KMS-11 (cell line): Measurements from ENCODE around the gene BRAF.
"Not testable (repeated sequence)": the region's sequence is repeated elsewhere in the genome, so short reads cannot be mapped to it uniquely, and the experiment has no call there.

Source experiments
- H2AFZ ChIP-seq: fragments of 200-600 bp; sonication (generic); 2 replicates; pipeline ENCODE4 v1.6.1; 2016; ENCODE audit warnings: antibody characterized with exemption, mixed run types, low read depth
- H3K27ac ChIP-seq: fragments of 200-600 bp; sonication (generic); 2 replicates; pipeline ENCODE4 v1.6.1; 2016; ENCODE audit warnings: mild to moderate bottlenecking, mixed run types
- H3K27me3 ChIP-seq: fragments of 200-600 bp; sonication (generic); 2 replicates; pipeline ENCODE4 v1.6.1; 2017; ENCODE audit warnings: mild to moderate bottlenecking, low read depth, mixed run types, moderate library complexity; ENCODE audit not compliant: insufficient read depth
- H3K36me3 ChIP-seq: fragments of 200-600 bp; sonication (generic); 2 replicates; pipeline ENCODE4 v1.6.1; 2017; ENCODE audit warnings: mild to moderate bottlenecking, mixed run types; ENCODE audit not compliant: insufficient read depth
- H3K4me1 ChIP-seq: fragments of 200-600 bp; sonication (generic); 2 replicates; pipeline ENCODE4 v1.6.1; 2016; ENCODE audit warnings: mild to moderate bottlenecking, low read depth, mixed run types; ENCODE audit not compliant: poor library complexity, severe bottlenecking
- H3K4me2 ChIP-seq: fragments of 200-600 bp; sonication (generic); 2 replicates; pipeline ENCODE4 v1.7.0; 2016; ENCODE audit warnings: mild to moderate bottlenecking, mixed run types
- H3K4me3 ChIP-seq: fragments of 200-600 bp; sonication (generic); IDR thresholded peaks from 2 replicates; pipeline ENCODE4 v1.6.1; 2017; ENCODE audit warnings: low read depth, low read length, mixed read lengths; ENCODE audit not compliant: insufficient read depth
- H3K79me2 ChIP-seq: fragments of 200-600 bp; sonication (generic); 2 replicates; pipeline ENCODE4 v1.6.1; 2016; ENCODE audit warnings: low read depth, mixed run types; ENCODE audit not compliant: insufficient read depth
- H3K9ac ChIP-seq: fragments of 200-600 bp; sonication (generic); 2 replicates; pipeline ENCODE4 v1.6.1; 2016; ENCODE audit warnings: mild to moderate bottlenecking, mixed run types
- H4K20me1 ChIP-seq: fragments of 200-600 bp; sonication (generic); 2 replicates; pipeline ENCODE4 v1.6.1; 2016; ENCODE audit warnings: mild to moderate bottlenecking, mixed run types; ENCODE audit not compliant: insufficient read depth
- TF ChIP-seq, protein P1 (sequence below): fragments of 200-600 bp; sonication (generic); conservative IDR thresholded peaks from 2 replicates; pipeline ENCODE4 v1.6.1; 2017; ENCODE audit warnings: low read depth, mild to moderate bottlenecking, antibody characterized with exemption, low read length, moderate library complexity, mixed read lengths

Gene BRAF

DNA sequence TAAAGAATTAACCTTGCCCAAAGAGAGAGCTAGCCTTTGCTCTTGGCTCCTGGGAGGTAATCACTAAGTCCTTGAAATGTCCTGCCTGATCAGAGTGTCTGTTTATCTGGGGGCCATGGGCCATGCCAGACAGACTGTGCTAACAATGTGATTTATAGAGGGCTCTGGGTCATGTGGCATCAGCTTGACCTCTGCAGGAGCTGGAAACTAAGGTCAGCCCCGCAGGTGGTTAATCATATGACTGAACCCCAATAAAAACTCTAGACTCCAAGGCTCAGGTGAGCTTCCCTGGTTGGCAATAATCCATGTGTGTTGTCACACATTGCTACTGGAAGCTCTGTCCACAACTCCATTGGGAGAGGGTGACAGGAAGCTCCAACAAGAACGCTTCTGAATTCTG, 180.7 kb downstream of the BRAF start:
- no peaks in the 10 kb centered on the region for H4K20me1 ChIP-seq
- no peak overlapping the region for H2AFZ ChIP-seq
- H3K4me2 ChIP-seq = no peak overlapping the region
- no peak overlapping the region for H3K4me3 ChIP-seq
- no peak overlapping the region for H3K9ac ChIP-seq
- TF ChIP-seq, protein P1, sequence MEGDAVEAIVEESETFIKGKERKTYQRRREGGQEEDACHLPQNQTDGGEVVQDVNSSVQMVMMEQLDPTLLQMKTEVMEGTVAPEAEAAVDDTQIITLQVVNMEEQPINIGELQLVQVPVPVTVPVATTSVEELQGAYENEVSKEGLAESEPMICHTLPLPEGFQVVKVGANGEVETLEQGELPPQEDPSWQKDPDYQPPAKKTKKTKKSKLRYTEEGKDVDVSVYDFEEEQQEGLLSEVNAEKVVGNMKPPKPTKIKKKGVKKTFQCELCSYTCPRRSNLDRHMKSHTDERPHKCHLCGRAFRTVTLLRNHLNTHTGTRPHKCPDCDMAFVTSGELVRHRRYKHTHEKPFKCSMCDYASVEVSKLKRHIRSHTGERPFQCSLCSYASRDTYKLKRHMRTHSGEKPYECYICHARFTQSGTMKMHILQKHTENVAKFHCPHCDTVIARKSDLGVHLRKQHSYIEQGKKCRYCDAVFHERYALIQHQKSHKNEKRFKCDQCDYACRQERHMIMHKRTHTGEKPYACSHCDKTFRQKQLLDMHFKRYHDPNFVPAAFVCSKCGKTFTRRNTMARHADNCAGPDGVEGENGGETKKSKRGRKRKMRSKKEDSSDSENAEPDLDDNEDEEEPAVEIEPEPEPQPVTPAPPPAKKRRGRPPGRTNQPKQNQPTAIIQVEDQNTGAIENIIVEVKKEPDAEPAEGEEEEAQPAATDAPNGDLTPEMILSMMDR = no peak
- no peaks in the 10 kb centered on the region for H3K36me3 ChIP-seq
- no peak overlapping the region for H3K27ac ChIP-seq
- H3K27me3 ChIP-seq = no peaks in the 10 kb centered on the region
- no peaks in the 10 kb centered on the region for H3K79me2 ChIP-seq
- no peaks in the 10 kb centered on the region for H3K4me1 ChIP-seq

DNA sequence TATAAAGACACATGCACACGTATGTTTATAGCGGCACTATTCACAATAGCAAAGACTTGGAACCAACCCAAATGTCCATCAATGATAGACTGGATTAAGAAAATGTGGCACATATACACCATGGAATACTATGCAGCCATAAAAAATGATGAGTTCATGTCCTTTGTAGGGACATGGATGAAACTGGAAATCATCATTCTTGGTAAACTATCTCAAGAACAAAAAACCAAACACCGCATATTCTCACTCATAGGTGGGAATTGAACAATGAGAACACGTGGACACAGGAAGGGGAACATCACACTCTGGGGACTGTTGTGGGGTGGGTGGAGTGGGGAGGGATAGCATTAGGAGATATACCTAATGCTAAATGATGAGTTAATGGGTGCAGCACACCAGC, 181.5 kb downstream of the BRAF start:
- H3K27me3 ChIP-seq, H4K20me1 ChIP-seq, H2AFZ ChIP-seq, H3K4me3 ChIP-seq, H3K9ac ChIP-seq, H3K27ac ChIP-seq, H3K79me2 ChIP-seq, H3K4me1 ChIP-seq, H3K4me2 ChIP-seq, H3K36me3 ChIP-seq: not testable (repeated sequence)

DNA sequence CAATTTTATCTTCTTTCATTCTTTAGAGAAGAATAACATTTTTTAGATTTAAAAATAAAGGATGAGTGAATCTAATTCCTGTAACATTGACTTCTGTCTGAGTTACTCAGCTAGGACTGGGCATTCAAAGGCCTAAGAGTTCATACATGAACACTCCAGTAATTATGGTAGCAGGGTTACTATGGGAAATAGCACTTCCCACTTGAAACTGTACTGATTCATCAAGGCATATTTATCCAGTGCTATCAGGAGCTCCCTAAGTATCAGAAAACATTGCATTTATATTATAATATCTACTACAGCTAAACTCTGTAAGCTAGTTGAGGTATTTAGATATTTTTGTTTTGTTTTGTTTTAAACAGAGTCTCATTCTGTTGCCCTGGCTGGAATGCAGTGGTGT, 186.4 kb downstream of the BRAF start:
- Histone ChIP-seq H3K4me1 (no peaks in the 10 kb centered on the region), H3K4me3 (no peak overlapping the region), H3K27ac (no peak overlapping the region), H3K27me3 (no peaks in the 10 kb centered on the region), H2AFZ (no peak overlapping the region), H3K4me2 (no peak overlapping the region), H3K36me3 (no peaks in the 10 kb centered on the region; the same call in 1 of the 2 replicates), H3K9ac (no peak overlapping the region), H4K20me1 (no peaks in the 10 kb centered on the region), H3K79me2 (no peaks in the 10 kb centered on the region)
- TF ChIP-seq, protein P1 = no peak

DNA sequence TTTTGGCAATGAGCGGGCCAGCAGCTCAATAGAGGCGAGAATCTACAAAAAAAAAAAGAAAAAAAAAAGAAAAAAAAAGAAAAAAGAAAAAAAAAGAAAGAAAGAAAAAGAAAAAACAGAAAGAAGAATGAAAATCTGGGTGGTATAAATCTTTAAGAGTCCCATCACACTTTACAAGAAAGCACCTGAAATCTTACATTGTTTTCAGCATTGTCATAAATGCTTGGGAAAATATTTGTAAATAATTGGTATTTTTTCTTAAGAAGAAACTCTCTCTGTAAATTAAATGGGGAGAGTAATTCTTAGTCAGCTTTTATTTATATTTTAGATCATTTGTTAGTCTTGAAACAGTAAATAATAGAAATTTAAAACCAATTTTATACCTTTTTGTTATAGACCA, 190.0 kb downstream of the BRAF start:
- Histone ChIP-seq H3K4me2 (no peak overlapping the region), H3K36me3 (no peaks in the 10 kb centered on the region; the same call in 1 of the 2 replicates)

DNA sequence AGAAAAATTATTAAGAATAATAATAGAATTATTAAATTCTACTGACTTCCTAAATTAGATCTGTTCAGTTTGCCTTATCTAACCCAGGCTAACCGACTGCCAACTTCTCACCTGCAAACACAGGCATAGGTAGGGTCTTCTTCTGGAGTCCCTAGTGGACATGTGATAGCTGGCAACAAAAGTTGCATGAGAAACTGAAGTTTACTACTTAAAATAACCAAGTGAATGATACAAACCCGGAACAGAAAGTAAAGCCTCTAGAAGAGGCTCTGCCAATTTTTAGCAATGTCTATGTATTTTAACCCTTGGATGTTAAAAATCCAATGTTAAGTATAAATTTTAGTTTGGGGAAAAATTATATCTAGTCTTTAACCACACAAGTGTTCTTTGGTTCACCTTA, 190.6 kb downstream of the BRAF start:
- no peaks in the 10 kb centered on the region for H4K20me1 ChIP-seq
- TF ChIP-seq, protein P1 = no peak
- no peaks in the 10 kb centered on the region for H3K4me1 ChIP-seq
- H3K79me2 ChIP-seq = no peaks in the 10 kb centered on the region
- no peak overlapping the region for H3K4me2 ChIP-seq
- no peak overlapping the region for H3K4me3 ChIP-seq
- H3K36me3 ChIP-seq = no peaks in the 10 kb centered on the region; the same call in 1 of the 2 replicates
- no peak overlapping the region for H2AFZ ChIP-seq
- H3K27ac ChIP-seq = no peak overlapping the region
- no peak overlapping the region for H3K9ac ChIP-seq
- H3K27me3 ChIP-seq = no peaks in the 10 kb centered on the region

More for the DNA sequence above, 190.0 kb downstream of the BRAF start:
- H2AFZ ChIP-seq = no peak overlapping the region
- TF ChIP-seq, protein P1 = no peak
- no peak overlapping the region for H3K9ac ChIP-seq
- no peaks in the 10 kb centered on the region for H4K20me1 ChIP-seq
- H3K4me3 ChIP-seq = no peak overlapping the region
- no peak overlapping the region for H3K27ac ChIP-seq
- H3K79me2 ChIP-seq = no peaks in the 10 kb centered on the region
- no peaks in the 10 kb centered on the region for H3K4me1 ChIP-seq
- H3K27me3 ChIP-seq = no peaks in the 10 kb centered on the region
